GM21717 (cell line): ENCODE data around the gene EXOC6.
A peak's percentile ranks its signal among the peaks of the same experiment; 100 is the strongest.

Source experiments
- ATAC-seq: cut with Tn5 transposase; IDR thresholded peaks from one replicate; pipeline ENCODE4 v1.9.1; 2021; ENCODE audit warnings: mild to moderate bottlenecking, moderate library complexity; ENCODE audit not compliant: unreplicated experiment

The EXOC6 gene, protein sequence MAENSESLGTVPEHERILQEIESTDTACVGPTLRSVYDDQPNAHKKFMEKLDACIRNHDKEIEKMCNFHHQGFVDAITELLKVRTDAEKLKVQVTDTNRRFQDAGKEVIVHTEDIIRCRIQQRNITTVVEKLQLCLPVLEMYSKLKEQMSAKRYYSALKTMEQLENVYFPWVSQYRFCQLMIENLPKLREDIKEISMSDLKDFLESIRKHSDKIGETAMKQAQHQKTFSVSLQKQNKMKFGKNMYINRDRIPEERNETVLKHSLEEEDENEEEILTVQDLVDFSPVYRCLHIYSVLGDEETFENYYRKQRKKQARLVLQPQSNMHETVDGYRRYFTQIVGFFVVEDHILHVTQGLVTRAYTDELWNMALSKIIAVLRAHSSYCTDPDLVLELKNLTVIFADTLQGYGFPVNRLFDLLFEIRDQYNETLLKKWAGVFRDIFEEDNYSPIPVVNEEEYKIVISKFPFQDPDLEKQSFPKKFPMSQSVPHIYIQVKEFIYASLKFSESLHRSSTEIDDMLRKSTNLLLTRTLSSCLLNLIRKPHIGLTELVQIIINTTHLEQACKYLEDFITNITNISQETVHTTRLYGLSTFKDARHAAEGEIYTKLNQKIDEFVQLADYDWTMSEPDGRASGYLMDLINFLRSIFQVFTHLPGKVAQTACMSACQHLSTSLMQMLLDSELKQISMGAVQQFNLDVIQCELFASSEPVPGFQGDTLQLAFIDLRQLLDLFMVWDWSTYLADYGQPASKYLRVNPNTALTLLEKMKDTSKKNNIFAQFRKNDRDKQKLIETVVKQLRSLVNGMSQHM

DNA sequence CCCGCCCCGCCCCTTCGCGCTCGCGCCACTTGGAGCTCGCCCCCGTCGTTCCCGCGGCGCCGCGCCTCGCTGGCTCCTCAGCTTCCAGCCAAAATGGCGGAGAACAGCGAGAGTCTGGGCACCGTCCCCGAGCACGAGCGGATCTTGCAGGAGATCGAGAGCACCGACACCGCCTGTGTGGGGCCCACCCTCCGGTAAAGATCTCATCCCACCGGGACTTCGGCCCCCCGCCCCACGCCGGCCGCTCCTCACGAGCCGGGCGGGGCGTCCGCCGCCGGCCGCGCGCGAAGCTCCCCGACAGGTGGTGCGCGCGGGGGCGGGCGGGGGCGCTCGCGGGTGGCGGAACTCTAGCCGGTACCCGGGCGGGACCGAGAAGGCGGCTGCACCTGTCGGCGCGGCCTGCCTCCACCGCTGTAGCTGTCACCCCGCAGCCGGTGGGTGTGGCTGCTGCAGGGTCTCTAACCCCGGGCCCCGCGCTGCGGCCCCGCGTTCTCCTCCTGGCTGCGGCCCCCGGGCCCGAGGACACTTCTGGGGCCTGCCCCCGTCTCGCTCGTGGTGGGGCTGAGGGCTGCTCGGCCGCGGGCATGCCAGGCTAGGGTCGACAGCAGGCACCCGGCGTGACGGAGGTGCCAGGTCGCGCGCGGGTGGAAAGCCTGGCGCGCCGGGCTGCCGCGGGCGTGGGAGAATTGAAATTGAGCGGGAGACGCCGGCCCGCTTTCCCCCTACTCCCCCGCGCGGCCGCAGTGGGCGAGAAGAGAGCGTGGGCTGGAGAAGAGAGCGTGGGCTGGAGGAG lies at the start of gene EXOC6:
EXOC6 (plus strand) TSS at position 80 of the 793 bp plus-strand sequence; CDS start at position 94, 14 bp downstream.
- ATAC-seq, result peak; percentile 76

DNA sequence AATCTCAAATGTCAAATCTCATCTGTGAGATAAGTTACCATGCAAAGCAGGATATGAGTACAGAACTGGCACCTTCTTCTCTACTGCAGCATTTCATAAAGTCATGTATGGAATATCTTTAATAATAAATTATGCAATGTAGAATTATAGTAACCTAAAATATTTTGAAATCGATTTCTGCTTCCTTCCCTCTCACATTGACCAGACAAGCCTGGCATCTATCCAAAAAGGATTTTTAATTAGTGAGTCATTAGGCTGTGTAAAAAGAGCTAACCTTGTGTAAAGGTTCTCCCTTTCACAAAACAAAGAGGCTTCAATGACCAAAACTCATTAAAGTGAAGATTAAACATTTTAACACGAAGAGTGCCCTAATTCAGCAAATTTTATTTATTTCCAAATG lies 48.8 kb upstream of the EXOC6 start:
- no peak for ATAC-seq

DNA sequence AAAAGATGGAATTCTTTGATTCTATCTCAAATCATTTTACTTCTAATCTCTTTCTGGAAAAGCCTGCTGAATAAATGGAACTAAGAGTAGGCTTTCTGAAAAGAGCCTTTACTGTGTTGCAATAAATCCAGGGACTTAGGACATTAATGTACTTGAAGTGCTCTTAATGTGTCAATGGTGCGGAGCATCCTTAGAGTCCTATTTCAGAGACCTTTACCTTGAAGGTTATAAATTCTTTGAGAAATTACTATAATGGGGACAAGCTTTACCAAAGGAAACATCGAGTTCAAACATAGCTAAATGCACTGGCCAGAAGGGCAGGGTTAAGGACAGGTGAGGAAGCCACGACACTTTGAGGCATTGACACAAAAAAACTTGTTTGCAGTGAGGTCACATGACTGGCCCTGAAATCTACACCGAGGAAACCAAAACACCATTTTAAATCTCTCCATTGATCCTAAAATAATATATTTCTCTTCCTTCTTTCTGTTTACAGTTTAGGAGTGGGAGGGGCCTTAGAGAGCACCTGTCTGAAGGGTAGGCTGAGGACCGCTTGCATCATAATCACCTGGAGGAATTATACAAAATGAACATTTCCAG lies 48.1 kb upstream of the EXOC6 start:
- ATAC-seq, result no peak

DNA sequence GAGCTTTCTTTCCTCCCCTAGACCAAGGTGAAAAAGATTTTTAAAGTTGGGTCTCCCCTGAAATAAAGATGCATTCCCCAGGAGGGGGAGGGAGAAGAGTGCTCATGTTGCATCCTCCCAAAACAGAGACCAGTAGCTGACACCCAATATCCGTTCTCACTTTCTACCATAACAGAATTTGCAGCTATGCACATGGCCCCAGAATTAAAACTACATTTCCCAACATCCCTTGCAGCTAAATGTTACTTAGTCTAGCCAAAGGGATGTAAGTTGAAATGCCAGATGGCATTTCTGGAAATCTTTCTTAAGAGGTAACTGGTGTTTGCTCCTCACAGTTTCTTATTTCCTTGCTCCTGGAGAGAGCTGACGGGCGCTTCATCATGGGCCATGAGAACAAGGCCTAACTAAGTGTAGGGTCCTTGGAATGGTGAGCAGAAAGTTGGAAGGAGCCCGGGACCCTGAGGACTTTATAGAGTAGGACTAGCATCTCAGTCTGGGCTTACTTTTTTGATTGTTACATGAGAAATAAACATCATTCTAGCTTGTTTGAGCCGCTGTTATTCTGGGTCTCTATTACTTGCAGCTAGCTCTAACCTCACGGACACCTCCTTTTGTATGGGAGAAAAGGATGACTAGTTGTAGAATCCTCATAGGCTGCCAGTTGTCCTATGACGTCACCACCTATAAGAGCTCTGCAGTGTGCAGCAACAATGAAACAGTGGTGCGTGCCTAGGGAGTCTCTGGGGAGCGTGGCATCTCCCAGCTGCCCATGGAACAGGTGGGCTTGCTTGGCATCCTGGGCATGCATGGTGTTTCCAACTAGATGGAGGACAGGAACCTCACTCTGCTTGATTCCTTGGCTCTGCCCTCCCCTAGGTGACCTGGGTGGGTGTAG lies 46.1 kb upstream of the EXOC6 start:
- ATAC-seq, result no peak

DNA sequence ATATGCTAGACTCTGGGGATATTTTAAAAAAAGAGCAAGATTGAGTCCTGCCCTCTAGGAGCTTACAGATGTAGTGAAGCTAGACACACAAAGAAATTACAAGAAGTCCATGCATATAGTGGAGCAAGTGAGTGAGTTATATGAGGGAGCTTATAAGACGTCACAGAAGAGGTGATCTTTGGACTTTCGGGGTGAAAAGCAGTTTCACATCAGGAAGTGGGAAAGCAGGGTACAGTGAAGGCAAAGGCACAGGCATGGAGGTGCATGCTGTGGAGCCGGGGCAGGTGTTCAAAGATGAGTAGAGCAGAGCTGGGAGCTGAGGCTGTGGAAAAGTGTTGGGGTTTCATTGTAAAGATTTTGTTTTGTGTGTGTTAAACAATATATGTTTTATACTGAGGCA lies 38.5 kb upstream of the EXOC6 start:
- ATAC-seq, result no peak

DNA sequence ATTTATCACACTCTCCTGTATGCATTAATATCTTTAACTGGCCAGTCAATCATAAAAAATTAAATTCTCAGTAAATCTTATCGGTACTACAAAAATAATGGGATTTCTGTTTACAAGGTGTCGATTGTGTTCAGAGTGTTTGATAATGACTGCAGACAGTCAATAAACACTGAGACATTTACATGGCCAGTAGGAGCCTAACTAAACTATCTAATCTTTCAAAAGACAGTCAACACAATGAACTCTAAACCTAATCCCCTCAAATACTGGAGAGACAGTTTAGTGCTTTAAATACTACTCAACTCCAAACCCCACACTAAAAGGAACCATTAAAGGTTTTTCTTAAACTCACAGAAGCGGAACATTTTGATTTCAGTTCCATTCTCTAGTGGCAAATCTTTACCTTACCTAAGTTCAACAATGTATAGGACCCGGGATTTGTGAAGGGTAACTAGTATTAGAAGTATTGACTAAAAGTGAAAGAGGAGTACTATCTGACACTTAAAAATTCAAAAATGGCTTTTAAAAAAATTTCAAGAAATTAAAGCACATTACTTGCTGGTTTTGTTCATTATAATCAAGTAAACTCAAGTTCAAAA lies 37.3 kb upstream of the EXOC6 start:
- ATAC-seq, result no peak

DNA sequence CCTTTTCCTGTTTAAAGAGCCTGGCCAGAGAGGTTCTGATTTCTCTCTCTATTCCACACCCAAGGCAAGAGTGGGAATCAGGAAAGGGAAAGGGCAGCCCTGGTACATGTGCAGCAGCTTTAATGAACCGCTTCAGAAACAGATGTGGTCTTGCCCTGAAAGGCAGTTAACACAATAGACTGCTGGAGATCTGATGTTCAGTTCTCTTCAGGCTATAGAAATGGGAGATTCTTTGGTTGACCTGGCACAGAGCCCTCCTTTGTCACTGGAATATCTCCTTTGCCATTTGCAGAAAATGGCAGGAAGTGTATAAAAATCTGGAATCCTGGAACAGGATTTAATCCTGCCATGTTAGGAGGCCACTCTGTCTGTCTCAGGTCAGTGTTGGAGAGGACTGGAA lies 36.3 kb upstream of the EXOC6 start:
- no peak for ATAC-seq

DNA sequence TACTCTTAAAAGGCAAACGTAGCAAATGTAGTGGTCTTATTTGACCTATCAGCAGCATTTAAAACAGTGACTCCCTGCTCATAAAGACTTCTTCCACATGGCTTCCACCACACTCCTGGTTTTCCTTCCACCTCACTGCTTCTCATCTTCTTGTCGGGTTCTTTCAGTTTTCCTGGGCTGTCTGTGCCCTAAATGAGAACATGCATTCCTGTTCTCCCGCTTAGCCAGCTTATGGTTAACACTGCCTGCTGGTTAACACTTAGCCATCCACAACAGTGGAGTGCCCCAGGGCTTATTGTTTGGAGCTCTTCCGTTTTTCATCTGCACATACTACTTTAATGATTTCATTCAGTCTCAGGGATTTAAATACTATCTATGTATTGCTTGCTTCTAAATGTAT lies 34.3 kb upstream of the EXOC6 start:
- ATAC-seq, result no peak

DNA sequence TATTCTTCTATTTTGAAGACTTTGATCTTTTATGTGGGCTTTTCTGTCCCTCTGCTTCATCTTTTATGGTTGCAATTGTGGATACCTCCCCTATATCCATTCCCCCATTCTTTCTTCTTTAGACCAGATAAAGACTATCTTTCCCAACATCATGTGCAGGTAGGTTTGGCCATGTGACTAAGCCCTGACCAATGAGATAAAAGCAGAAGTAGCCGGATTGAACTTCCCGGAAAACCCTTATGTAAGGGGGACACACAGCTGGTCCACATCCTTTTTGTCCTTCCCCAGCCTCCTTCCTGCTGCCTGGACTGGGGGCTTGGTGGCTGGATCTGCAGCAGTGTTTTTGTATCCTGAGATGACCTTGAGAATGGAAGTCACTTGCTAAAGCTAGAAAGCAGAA lies 33.5 kb upstream of the EXOC6 start:
- no peak for ATAC-seq

DNA sequence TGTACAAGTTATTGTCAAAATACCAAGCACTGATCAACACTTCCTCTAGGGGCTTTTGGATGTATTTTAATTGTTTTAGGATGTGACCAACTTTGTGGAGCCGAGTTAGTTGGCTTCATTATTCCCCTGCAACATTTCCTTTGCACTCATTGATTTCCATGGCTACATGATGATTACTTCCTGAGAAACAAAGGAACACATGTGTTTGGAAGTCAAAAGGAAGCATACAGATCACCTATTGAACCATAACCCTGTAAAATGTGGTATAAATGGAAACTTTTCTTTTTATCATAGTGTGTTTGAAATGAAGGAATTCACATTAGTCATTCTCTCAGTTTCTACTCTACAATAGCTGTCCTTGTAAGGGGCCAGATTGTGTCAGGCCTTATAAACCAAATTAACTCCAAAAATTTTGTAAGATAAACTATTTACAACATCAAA lies 32.2 kb upstream of the EXOC6 start:
- no peak for ATAC-seq

DNA sequence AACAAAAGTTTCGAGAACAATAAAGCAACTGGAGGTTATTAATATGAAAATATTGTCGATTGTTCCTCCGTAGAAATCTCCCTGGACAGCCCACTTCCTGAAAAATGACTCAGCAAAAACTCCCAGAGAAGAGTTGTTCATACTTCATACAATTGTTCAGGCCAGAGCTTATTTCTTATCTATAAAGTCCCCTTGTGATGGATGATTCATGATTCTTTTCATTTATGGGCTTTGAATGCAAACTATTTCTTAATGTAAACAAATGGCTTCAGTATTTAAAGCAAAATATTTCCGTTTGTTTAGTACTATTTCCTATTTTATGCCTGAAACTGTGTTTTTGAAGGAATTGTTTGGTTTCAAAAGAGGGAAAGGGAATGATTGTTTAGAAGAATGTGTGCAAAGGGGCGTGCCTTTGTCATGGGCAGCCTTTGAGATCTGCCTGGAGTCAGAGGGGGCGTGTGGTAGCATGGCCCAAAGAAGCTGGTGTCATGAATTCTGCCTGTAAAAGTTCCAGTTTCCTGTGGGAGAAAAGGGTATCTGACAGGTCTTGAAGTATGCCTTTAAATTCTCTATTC lies 26.2 kb upstream of the EXOC6 start:
- no peak for ATAC-seq

DNA sequence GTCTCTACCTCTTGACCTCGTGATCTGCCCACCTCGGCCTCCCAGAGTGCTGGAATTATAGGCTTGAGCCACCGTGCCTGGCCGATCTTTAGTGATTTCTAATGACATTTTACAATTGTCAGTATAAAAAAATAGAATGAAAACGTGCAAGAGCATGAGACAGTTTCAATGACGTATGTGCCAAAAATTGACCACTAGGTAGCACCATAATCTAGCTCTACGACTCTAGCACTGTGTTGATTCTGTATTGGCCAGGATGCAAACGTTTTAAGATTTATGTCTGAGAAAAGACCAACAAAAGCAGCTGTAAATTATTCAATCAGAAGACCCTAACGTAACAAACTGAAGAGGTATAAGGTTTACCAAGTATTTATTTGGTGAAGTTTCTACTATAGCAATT lies 25.4 kb upstream of the EXOC6 start:
- ATAC-seq, result no peak

DNA sequence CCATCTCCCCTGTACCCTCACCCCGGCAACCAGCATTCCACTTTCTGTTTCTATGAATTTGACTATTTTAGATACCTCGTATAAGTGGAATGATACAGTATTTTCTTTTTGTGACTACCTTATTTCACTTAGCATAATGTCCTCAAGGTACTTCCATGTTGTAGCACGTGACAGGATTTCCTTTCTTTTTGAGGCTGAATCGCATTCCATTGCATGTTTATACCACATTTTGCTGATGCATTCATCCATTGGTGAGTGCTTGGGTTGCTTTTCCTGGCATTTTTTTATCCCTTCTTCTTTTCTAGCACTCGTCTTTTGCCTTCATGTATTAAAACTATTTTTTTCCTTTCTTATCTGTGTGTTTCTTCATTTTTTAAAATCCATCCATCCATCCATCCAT lies 22.3 kb upstream of the EXOC6 start:
- ATAC-seq, result no peak

DNA sequence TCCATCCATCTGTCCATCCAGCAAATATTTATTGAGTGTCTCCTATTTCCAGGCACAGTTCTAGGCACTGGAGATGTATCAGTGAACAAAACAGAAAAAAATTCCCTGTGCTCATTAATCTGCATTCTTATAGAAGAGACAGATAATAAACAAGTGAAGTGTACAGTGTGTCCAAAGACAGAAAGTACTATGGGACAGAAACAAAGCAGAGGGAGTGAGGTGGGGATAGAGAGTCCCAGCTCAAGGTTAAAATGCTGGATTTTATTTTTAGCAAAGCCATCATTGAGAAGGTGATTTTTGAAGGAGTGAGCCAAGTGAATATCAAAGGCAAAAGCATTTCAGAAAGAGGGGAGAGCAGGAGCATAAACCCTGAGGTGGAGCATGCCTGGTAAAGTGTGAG lies 21.8 kb upstream of the EXOC6 start:
- ATAC-seq, result no peak

DNA sequence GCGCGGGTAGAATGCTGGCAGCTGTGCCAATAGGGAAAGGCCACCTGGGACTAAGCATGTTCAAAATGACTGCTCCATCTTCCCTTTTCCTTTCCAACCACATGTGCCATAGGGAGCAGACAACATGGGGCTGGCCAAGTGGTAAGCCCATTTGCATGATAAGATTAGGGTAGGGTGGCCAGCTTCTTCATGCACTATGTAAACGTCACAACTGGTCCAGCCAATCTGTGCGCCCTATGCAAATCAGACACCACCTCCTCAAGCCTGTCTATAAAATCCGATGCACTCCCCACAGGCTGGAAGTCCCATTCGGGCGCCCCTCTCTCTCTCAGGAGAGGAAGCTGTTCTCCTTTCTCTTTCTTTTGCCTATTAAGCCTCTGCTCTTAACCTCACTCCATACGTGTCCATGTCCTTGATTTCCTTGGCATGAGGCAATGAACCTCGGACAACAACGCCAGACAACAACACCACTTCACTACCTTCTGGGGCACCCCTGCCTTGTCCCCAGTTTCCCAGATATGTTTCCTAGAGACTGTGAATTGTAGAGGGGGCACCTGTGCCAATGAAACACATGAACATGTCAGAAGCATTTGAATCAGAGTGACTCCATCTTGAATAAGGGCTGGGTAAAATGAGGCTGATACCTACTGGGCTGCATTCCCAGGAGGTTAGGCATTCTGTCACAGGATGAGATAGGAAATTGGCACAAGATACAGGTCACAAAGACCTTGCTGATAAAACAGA lies 19.1 kb upstream of the EXOC6 start:
- no peak for ATAC-seq

DNA sequence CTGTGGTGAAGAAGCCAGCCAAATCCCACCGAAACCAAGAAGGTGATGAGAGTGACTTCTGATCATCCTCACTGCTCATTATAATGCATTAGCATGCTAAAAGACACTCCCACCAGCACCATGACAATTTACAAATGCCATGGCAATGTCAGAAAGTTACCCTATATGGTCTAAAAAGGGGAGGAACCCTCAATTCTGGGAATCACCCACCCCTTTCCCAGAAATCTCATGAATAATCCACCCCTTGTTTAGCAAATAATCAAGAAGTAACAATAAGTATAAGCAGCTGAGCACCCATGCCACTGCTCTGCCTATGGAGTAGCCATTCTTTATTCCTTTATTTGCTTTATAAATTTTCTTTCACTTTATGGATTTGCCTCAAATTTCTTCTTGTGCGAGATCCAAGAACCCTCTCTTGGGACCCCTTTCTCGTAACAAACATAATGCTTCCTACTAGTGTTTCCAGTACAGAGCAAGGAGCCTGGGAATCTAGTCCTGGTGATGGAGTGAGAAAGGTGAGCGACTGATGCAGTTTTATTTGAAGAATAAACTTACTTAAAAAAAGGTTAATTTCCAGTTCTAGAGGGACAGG lies 18.4 kb upstream of the EXOC6 start:
- no peak for ATAC-seq

DNA sequence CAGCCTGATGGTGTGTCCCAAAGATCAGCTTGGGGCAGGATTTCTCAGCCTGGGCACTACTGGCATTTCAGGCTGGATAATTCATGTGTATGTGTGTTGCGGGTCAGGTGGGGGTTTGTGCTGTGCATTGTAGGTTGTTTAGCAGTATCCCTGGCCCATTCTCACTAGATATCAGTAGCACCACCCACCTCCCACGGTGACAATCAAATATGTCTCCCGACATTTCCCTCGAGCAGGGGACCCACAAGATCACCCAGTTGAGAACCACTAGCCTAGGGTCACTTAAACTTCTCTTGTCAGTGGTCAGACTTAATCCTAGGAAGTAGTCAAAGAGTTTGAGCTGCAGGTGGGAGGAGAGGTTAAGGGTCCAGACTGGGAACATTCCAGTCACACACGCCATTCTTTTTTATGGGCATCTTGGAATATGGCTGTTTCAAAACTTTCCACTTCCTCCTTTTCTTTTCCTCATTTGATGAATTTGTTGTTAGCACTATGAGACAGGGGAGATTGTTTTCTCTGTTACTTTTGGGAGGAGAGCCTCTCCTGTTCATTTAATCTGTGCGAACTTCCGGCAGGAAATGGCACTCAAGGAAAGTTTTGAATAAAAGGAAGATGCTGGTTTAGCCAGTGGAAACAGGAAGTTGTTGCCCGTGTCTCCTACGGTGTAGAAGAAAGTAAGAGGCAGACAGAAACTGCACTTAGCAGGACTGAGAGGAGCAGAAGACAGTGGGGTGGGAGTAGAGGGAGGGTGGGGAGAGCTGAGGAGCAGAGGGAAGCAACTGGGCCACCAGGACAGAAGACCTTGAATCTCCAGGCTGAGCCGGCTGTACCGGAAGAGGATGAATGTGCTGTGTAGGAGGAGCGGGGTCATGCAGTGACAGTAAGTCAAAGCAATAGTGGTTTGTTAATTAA lies 17.6 kb upstream of the EXOC6 start:
- ATAC-seq, result no peak
